Lung (tissue), 12 donors: ENCODE results near the gene WRAP73. TPM values are rescaled to one million over a fixed set of nuclear protein-coding genes. Genes with fewer than 3 reads are reported as not detected.

ENCODE experiments used
- ATAC-seq: fragments of 200-7000 bp; cut with Tn5 transposase; one replicate; pipeline ENCODE4 v1.9.1; 2020; ENCODE audit warnings: moderate number of reproducible peaks; ENCODE audit not compliant: insufficient read depth, low FRiP score
- DNase-seq, 3 donors: peaks; one replicate each; pipeline ENCODE4 v3.0.0-alpha.2; 2013 to 2017
- H3K27ac ChIP-seq, 2 donors: one replicate each; pipeline ENCODE4 v1.5.1; 2013; ENCODE audit warnings: mild to moderate bottlenecking in 2 of 2, moderate library complexity in 2 of 2, control low read depth in 1 of 2, inconsistent platforms in 1 of 2, low read depth in 1 of 2, low read length in 1 of 2
- H3K27me3 ChIP-seq, 3 donors: one replicate each; pipeline ENCODE4 v1.5.1; 2013; ENCODE audit warnings: low read length in 2 of 3; ENCODE audit not compliant: control insufficient read depth in 3 of 3, insufficient read depth in 3 of 3
- H3K36me3 ChIP-seq, 4 donors: one replicate each; pipeline ENCODE4 v1.5.1; 2013; ENCODE audit warnings: low read length in 4 of 4, mild to moderate bottlenecking in 1 of 4, moderate library complexity in 1 of 4; ENCODE audit not compliant: control insufficient read depth in 4 of 4, insufficient read depth in 4 of 4
- H3K4me1 ChIP-seq, 5 donors: one replicate each; pipeline ENCODE4 v1.5.1; 2013; ENCODE audit warnings: low read length in 5 of 5, mild to moderate bottlenecking in 2 of 5, moderate library complexity in 1 of 5; ENCODE audit not compliant: control insufficient read depth in 5 of 5, insufficient read depth in 5 of 5
- H3K4me3 ChIP-seq: one replicate; pipeline ENCODE4 v1.5.1; 2013; ENCODE audit warnings: mild to moderate bottlenecking, control low read depth, moderate library complexity
- H3K9ac ChIP-seq, 2 donors: one replicate each; pipeline ENCODE4 v1.5.1; 2013; ENCODE audit warnings: low read length in 2 of 2, control low read depth in 1 of 2; ENCODE audit not compliant: insufficient read depth in 1 of 2
- H3K9me3 ChIP-seq, 4 donors: one replicate each; pipeline ENCODE4 v1.5.1; 2013; ENCODE audit warnings: low read length in 3 of 4, mild to moderate bottlenecking in 1 of 4, moderate library complexity in 1 of 4; ENCODE audit not compliant: control insufficient read depth in 4 of 4, insufficient read depth in 3 of 4
- WGBS, 2 donors: extraction: QIAGEN DNeasy Blood & Tissue Kit; methylation state at CpG; one replicate each; pipeline ENCODE4 v1.1.7; 2013; 5-methylcytosine and 5-hydroxymethylcytosine counted together
- polyA plus RNA-seq, 2 donors: library from polyadenylated mRNA; stranded (reverse); fragments of 200-250 nt; gene quantifications; one replicate each; pipeline ENCODE4 v1.2.1, GENCODE V29; 2013
- total RNA-seq, 2 donors: library from RNA; depleted of rRNA in 1 of 2; stranded (reverse); fragments of >200 nt in 1 of 2; gene quantifications; one replicate each; pipeline ENCODE4 v1.2.1, GENCODE V29; 2014 to 2021
- TF ChIP-seq, protein P1 (sequence below): IDR thresholded peaks from 2 replicates; pipeline ENCODE4 v1.5.1; 2012; ENCODE audit warnings: mild to moderate bottlenecking; ENCODE audit errors: control extremely low read depth, extremely low read depth
- donor health status: control.
- donor health status: control.
- donor health status: Bipolar disorder and iron deficiency.
- donor health status: healthy.
- donor health status: DM: yes; HTN: yes; CAD: no.

WRAP73 gene
- total and polyA plus RNA-seq, 4 donors = 17.3 to 25.3 (median 22.8) TPM

DNA sequence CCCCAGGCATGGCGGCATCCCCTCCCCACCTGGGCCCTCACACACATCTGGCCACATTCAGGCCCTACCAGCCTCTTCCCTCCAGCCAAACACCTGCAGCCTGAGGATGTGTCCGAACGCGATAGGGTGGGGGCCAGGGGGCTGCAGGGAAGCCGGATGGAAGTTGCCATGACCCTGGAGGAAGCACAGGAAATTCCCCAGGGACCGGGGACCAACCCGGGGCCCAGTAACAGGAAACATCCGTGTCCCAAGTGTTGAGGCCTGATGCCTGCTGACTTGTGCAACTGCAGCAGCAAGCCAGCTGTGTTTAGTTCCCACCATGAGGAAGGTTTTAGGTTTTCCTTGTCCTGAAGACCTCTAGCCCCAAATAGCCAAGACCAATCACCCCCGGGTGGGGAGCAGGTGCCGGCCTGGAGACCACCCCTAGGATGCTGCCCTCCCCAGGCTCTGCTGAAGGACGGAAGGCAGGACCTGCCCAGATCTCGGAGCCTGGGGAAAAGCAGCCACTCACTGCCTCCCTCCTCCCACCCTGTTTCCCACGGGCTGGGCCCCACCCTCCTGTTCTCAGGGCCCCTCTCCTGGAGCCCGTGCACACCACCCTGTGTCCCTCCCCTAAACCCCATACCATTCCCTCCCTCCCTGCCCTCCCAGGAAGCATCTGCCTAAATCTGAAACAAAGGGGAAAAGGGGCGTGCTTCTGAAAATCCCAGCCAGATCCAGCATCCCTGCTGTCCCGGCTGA is 68.4 kb downstream of the WRAP73 start:
- WGBS, 2 donors = 50% methylated on average over 15 to 16 of the region's 16 CpGs
- peak; percentile 58 to 78 (median 61) for DNase-seq
- TF ChIP-seq, protein P1, sequence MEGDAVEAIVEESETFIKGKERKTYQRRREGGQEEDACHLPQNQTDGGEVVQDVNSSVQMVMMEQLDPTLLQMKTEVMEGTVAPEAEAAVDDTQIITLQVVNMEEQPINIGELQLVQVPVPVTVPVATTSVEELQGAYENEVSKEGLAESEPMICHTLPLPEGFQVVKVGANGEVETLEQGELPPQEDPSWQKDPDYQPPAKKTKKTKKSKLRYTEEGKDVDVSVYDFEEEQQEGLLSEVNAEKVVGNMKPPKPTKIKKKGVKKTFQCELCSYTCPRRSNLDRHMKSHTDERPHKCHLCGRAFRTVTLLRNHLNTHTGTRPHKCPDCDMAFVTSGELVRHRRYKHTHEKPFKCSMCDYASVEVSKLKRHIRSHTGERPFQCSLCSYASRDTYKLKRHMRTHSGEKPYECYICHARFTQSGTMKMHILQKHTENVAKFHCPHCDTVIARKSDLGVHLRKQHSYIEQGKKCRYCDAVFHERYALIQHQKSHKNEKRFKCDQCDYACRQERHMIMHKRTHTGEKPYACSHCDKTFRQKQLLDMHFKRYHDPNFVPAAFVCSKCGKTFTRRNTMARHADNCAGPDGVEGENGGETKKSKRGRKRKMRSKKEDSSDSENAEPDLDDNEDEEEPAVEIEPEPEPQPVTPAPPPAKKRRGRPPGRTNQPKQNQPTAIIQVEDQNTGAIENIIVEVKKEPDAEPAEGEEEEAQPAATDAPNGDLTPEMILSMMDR = no peak
- no peak for ATAC-seq
- H3K27me3 ChIP-seq = no peaks in the 10 kb centered on the region
- H3K4me3 ChIP-seq = no peak overlapping the region
- H3K27ac ChIP-seq = no peak overlapping the region
- no peak overlapping the region for H3K9ac ChIP-seq
- peaks cover 0 to 43% (median 4%) of the 10 kb centered on the region in 5 donors for H3K4me1 ChIP-seq
- H3K36me3 ChIP-seq = peaks cover 0 to 12% (median 0%) of the 10 kb centered on the region in 4 donors
- no peaks in the 10 kb centered on the region for H3K9me3 ChIP-seq

Other genes with a start within 250 kb of the WRAP73 start
- 10 to 100 TPM in 1 of 2 donors, 1 to 10 TPM in 1; 6.5 to 14.8 TPM for gene ARHGEF16, start 195.4 kb downstream of the WRAP73 start, total RNA-seq
- gene ARHGEF16, start 195.4 kb downstream of the WRAP73 start, polyA plus RNA-seq = 10 to 100 TPM in 1 of 2 donors, 1 to 10 TPM in 1; 8.2 to 11.4 TPM
- 10 to 100 TPM; 44.1 to 54.2 TPM for gene MEGF6, start 38.6 kb downstream of the WRAP73 start, total RNA-seq
- gene MEGF6, start 38.6 kb downstream of the WRAP73 start, polyA plus RNA-seq = 10 to 100 TPM; 17.7 to 52.4 TPM
- gene TPRG1L, start 25.1 kb downstream of the WRAP73 start, total RNA-seq = 10 to 100 TPM; 30.7 to 46.6 TPM
- gene TPRG1L, start 25.1 kb downstream of the WRAP73 start, polyA plus RNA-seq = 10 to 100 TPM; 24.1 to 35.1 TPM
- gene TP73, start 2.4 kb upstream of the WRAP73 start, total RNA-seq = 10 to 100 TPM in 1 of 2 donors, 1 to 10 TPM in 1; 2.5 to 12.3 TPM
- 1 to 10 TPM; 1.7 to 2.0 TPM for gene TP73, start 2.4 kb upstream of the WRAP73 start, polyA plus RNA-seq
- gene CCDC27, start 102.3 kb upstream of the WRAP73 start, total RNA-seq = not detected
- not detected for gene CCDC27, start 102.3 kb upstream of the WRAP73 start, polyA plus RNA-seq
- 10 to 100 TPM in 1 of 2 donors, 1 to 10 TPM in 1; 8.0 to 11.0 TPM for gene SMIM1, start 122.6 kb upstream of the WRAP73 start, total RNA-seq
- gene SMIM1, start 122.6 kb upstream of the WRAP73 start, polyA plus RNA-seq = 10 to 100 TPM; 10.7 to 15.9 TPM
- 10 to 100 TPM; 22.3 to 33.9 TPM for gene LRRC47, start 146.4 kb upstream of the WRAP73 start, total RNA-seq
- 10 to 100 TPM; 14.4 to 18.7 TPM for gene LRRC47, start 146.4 kb upstream of the WRAP73 start, polyA plus RNA-seq
- gene CEP104, start 207.1 kb upstream of the WRAP73 start, total RNA-seq = 10 to 100 TPM; 39.5 to 56.5 TPM
- gene CEP104, start 207.1 kb upstream of the WRAP73 start, polyA plus RNA-seq = 10 to 100 TPM in 1 of 2 donors, 1 to 10 TPM in 1; 8.9 to 11.4 TPM
- gene DFFB, start 207.4 kb upstream of the WRAP73 start, total RNA-seq = 10 to 100 TPM in 1 of 2 donors, 1 to 10 TPM in 1; 6.1 to 12.1 TPM
- gene DFFB, start 207.4 kb upstream of the WRAP73 start, polyA plus RNA-seq = 1 to 10 TPM; 5.1 to 5.6 TPM